GM23338 (cell line): ENCODE results near the gene BCOR. TPM values are rescaled to one million over a fixed set of nuclear protein-coding genes. Genes with fewer than 3 reads are reported as not detected.

Source experiments
- ATAC-seq: fragments of 200-7000 bp; cut with Tn5 transposase; 3 replicates; pipeline ENCODE4 v1.9.1; 2020
- DNase-seq: peaks from one replicate; pipeline ENCODE4 v3.0.0-alpha.2; 2015; ENCODE audit warnings: low spot score
- H2AFZ ChIP-seq: fragments of 200-600 bp; sonication (generic); 2 replicates; pipeline ENCODE4 v1.8.0; 2016; ENCODE audit warnings: antibody characterized with exemption, mild to moderate bottlenecking, moderate library complexity
- H3F3A ChIP-seq: fragments of 200-600 bp; sonication (generic); replicated peaks from 2 replicates; pipeline ENCODE4 v1.8.0; 2017; ENCODE audit warnings: antibody characterized with exemption, mixed run types, low read depth
- H3K27ac ChIP-seq: fragments of 200-600 bp; sonication (generic); 2 replicates; pipeline ENCODE4 v1.6.1; 2016; ENCODE audit warnings: low read depth
- H3K27me3 ChIP-seq: fragments of 200-600 bp; sonication (generic); 2 replicates; pipeline ENCODE4 v1.8.0; 2016; ENCODE audit warnings: mild to moderate bottlenecking, mixed run types, moderate library complexity; ENCODE audit not compliant: insufficient read depth
- H3K36me3 ChIP-seq: fragments of 200-600 bp; sonication (generic); 2 replicates; pipeline ENCODE4 v1.8.0; 2016; ENCODE audit warnings: mild to moderate bottlenecking; ENCODE audit not compliant: insufficient read depth
- H3K4me1 ChIP-seq: fragments of 200-600 bp; sonication (generic); 2 replicates; pipeline ENCODE4 v1.8.0; 2016; ENCODE audit warnings: mild to moderate bottlenecking, moderate library complexity; ENCODE audit not compliant: insufficient read depth
- H3K4me2 ChIP-seq: fragments of 200-600 bp; sonication (generic); 2 replicates; pipeline ENCODE4 v1.7.1; 2017; ENCODE audit warnings: mixed run types
- H3K4me3 ChIP-seq: fragments of 200-600 bp; sonication (generic); 2 replicates; pipeline ENCODE4 v1.6.1; 2016; ENCODE audit warnings: mixed run types
- H3K79me2 ChIP-seq: fragments of 200-600 bp; sonication (generic); replicated peaks from 2 replicates; pipeline ENCODE4 v1.8.0; 2017; ENCODE audit warnings: mild to moderate bottlenecking; ENCODE audit not compliant: insufficient read depth
- H3K9me2 ChIP-seq: fragments of 200-600 bp; sonication (generic); 2 replicates; pipeline ENCODE4 v1.8.0; 2017; ENCODE audit not compliant: insufficient read depth
- H4K20me1 ChIP-seq: fragments of 200-600 bp; sonication (generic); replicated peaks from 2 replicates; pipeline ENCODE4 v1.8.0; 2017; ENCODE audit warnings: mild to moderate bottlenecking; ENCODE audit not compliant: insufficient read depth
- H3K27ac Mint-ChIP-seq: 2 replicates; pipeline ENCODE4 v1.8.0; 2020; ENCODE audit warnings: inconsistent platforms, mild to moderate bottlenecking, moderate library complexity, mixed read lengths
- H3K27me3 Mint-ChIP-seq: 3 replicates; pipeline ENCODE4 v1.8.0; 2022; ENCODE audit warnings: low read depth, mild to moderate bottlenecking, moderate library complexity, mixed read lengths, inconsistent platforms; ENCODE audit not compliant: insufficient read depth, poor library complexity
- H3K36me3 Mint-ChIP-seq: 3 replicates; pipeline ENCODE4 v1.8.0; 2021; ENCODE audit warnings: low read depth, mild to moderate bottlenecking, inconsistent platforms, moderate library complexity, mixed read lengths
- H3K4me1 Mint-ChIP-seq: 3 replicates; pipeline ENCODE4 v1.8.0; 2020; ENCODE audit warnings: mild to moderate bottlenecking, inconsistent platforms, mixed read lengths
- H3K4me3 Mint-ChIP-seq: 3 replicates; pipeline ENCODE4 v1.8.0; 2021; ENCODE audit warnings: moderate library complexity, mild to moderate bottlenecking, inconsistent platforms, mixed read lengths
- H3K9me3 Mint-ChIP-seq: 3 replicates; pipeline ENCODE4 v1.8.0; 2020; ENCODE audit warnings: moderate library complexity, mild to moderate bottlenecking, inconsistent platforms, mixed read lengths
- EZH2 ChIP-seq: fragments of 200-600 bp; sonication (generic); IDR thresholded peaks from one replicate; pipeline ENCODE4 v1.8.0; 2017; ENCODE audit warnings: antibody characterized with exemption, mild to moderate bottlenecking, low read depth; ENCODE audit not compliant: unreplicated experiment
- POLR2AphosphoS5 ChIP-seq: IDR thresholded peaks from 2 replicates; pipeline ENCODE4 v1.6.1; 2016; ENCODE audit warnings: antibody characterized with exemption, low read depth
- REST ChIP-seq: IDR thresholded peaks from one replicate; pipeline ENCODE4 v1.6.1; 2018; ENCODE audit warnings: antibody characterized with exemption; ENCODE audit not compliant: unreplicated experiment
- ZNF114 ChIP-seq: fragments of 250-450 bp; sonication (Bioruptor Pico); IDR thresholded peaks from 2 replicates; pipeline ENCODE4 v1.5.0; 2020; ENCODE audit warnings: mild to moderate bottlenecking, moderate library complexity
- ZNF462 ChIP-seq: fragments of 250-450 bp; sonication (Bioruptor Pico); IDR thresholded peaks from 2 replicates; pipeline ENCODE4 v1.5.0; 2020; ENCODE audit warnings: mild to moderate bottlenecking, moderate library complexity
- polyA plus RNA-seq: library from polyadenylated mRNA; unstranded; fragments of >200 nt; fragmentation: Nextera tagmentation; extraction: Ambion mirVana; gene quantifications from 2 replicates; pipeline ENCODE4 v1.2.1, GENCODE V29; 2016
- total RNA-seq: library from RNA; depleted of rRNA; stranded (reverse); fragments of >200 nt; shearing (Covaris generic); gene quantifications from 2 replicates; pipeline ENCODE4 v1.2.3, GENCODE V29; 2014

The BCOR gene
- total and polyA plus RNA-seq, 2 experiments from 2014 or later = 25.5 to 60.8 TPM

- no peaks in the 10 kb centered on the region for H3F3A ChIP-seq
- H3K4me3 ChIP-seq = no peak overlapping the region
- H4K20me1 ChIP-seq = peaks cover 5% of the 10 kb centered on the region; the same call in 1 of the 2 replicates
- no peak overlapping the region for H3K4me2 ChIP-seq
- H3K9me2 ChIP-seq = no peaks in the 10 kb centered on the region
- DNase-seq (no peak), ATAC-seq (no peak)
- no peak overlapping the region for H3K27ac ChIP-seq
- H3K36me3 ChIP-seq = peaks cover 36% of the 10 kb centered on the region
- peaks cover 25% of the 10 kb centered on the region for H3K9me3 Mint-ChIP-seq
- H2AFZ ChIP-seq = no peak overlapping the region
- peaks cover 9% of the 10 kb centered on the region; the same call in 2 of the 3 replicates for H3K4me1 Mint-ChIP-seq
- H3K27me3 ChIP-seq = no peaks in the 10 kb centered on the region
- H3K4me3 Mint-ChIP-seq = no peak overlapping the region
- no peak overlapping the region for H3K27ac Mint-ChIP-seq
- no peaks in the 10 kb centered on the region for H3K4me1 ChIP-seq
- TF ChIP-seq ZNF114 = no peak
- TF ChIP-seq REST = no peak
- TF ChIP-seq EZH2 = no peak
- no peak for TF ChIP-seq ZNF462 (CRISPR knock-in tag)
- TF ChIP-seq POLR2AphosphoS5 = no peak
- no peaks in the 10 kb centered on the region for H3K79me2 ChIP-seq
- H3K36me3 Mint-ChIP-seq = peaks cover 97% of the 10 kb centered on the region
- H3K27me3 Mint-ChIP-seq = peaks cover 2% of the 10 kb centered on the region
Observed at GRCh38 chrX:40056420-40056819, 41.3 kb downstream of the BCOR start.
